ENCODE data around the gene SFXN1. TPM values are rescaled to one million over a fixed set of nuclear protein-coding genes. Genes with fewer than 3 reads are reported as not detected.

Gene SFXN1
- total and polyA plus RNA-seq, 9 of the 15 experiments (the other 6 are each of a cell fraction or from before 2014, with no cell fraction given) = 31.8 to 261 (median 113) TPM

DNA sequence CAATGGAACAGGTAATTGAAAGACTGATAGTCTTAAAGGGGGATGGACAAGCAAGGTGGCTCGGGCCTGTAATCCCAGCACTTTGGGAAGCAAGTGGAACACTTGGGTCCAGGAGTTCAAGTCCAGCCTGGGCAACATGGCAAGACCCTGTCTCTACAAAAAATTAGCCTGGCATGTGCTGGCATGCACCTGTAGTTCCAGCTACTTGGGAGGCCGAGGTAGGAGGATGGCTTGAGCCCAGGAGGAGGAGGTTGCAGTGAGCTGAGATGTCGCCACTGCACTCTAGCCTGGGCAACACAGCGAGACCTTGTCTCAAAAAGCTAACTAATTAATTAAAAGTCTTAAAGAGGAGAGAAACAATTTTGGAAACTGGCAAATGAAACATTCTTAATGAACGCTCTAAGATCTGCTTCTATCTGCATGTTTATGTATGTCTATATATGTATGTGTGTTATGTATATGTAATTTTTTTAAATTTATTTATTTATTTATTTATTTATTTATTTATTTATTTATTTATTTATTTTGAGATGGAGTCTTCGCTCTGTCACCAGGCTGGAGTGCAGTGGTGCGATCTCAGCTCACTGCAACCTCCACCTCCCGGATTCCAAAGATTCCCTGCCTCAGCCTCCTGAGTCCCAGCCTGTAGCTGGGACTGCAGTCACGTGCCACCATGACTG, 80.6 kb downstream of the SFXN1 start:
- BruUV-seq (replicated peaks) = no TSS peak
- TF ChIP-seq ZNF551 (CRISPR knock-in tag; IDR thresholded peaks at IDR 0.05) (no peak), RBM15 (IDR thresholded peaks at IDR 0.05; ENCODE audit: insufficient read depth, low read length) (no peak), BRF1 (IDR thresholded peaks at IDR 0.05; ENCODE audit: borderline replicate concordance, extremely low read depth, insufficient read length) (no peak), MAFG (tag; conservative IDR thresholded peaks at IDR 0.05) (peak; percentile 49; the same call in 1 of the 2 replicates), ZNF717 (CRISPR knock-in tag; IDR thresholded peaks at IDR 0.05) (no peak), TAF1 (IDR thresholded peaks at IDR 0.05; ENCODE audit: control insufficient read depth, extremely low read depth, insufficient read depth, low read length, severe bottlenecking) (no peak), HDAC8 (tag; IDR thresholded peaks at IDR 0.05) (no peak), PPARD (CRISPR knock-in tag; IDR thresholded peaks at IDR 0.05) (no peak), HDAC2 (IDR thresholded peaks at IDR 0.05) (no peak), ZC3H8 (IDR thresholded peaks at IDR 0.05) (no peak), CTBP1 (IDR thresholded peaks at IDR 0.05; ENCODE audit: borderline replicate concordance) (no peak), TSC22D4 (tag; IDR thresholded peaks at IDR 0.05) (no peak), MAFK (IDR thresholded peaks at IDR 0.05; ENCODE audit: low read length) (no peak), ZKSCAN3 (CRISPR knock-in tag; IDR thresholded peaks at IDR 0.05) (no peak), ZNF444 (CRISPR knock-in tag; IDR thresholded peaks at IDR 0.05) (no peak)
- TF ChIP-seq, protein P1, sequence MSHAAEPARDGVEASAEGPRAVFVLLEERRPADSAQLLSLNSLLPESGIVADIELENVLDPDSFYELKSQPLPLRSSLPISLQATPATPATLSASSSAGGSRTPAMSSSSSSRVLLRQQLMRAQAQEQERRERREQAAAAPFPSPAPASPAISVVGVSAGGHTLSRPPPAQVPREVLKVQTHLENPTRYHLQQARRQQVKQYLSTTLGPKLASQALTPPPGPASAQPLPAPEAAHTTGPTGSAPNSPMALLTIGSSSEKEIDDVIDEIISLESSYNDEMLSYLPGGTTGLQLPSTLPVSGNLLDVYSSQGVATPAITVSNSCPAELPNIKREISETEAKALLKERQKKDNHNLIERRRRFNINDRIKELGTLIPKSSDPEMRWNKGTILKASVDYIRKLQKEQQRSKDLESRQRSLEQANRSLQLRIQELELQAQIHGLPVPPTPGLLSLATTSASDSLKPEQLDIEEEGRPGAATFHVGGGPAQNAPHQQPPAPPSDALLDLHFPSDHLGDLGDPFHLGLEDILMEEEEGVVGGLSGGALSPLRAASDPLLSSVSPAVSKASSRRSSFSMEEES (CRISPR knock-in tag; IDR thresholded peaks at IDR 0.05) = peak; percentile 33; the same call in 1 of the 2 replicates
- TF ChIP-seq, protein P2, sequence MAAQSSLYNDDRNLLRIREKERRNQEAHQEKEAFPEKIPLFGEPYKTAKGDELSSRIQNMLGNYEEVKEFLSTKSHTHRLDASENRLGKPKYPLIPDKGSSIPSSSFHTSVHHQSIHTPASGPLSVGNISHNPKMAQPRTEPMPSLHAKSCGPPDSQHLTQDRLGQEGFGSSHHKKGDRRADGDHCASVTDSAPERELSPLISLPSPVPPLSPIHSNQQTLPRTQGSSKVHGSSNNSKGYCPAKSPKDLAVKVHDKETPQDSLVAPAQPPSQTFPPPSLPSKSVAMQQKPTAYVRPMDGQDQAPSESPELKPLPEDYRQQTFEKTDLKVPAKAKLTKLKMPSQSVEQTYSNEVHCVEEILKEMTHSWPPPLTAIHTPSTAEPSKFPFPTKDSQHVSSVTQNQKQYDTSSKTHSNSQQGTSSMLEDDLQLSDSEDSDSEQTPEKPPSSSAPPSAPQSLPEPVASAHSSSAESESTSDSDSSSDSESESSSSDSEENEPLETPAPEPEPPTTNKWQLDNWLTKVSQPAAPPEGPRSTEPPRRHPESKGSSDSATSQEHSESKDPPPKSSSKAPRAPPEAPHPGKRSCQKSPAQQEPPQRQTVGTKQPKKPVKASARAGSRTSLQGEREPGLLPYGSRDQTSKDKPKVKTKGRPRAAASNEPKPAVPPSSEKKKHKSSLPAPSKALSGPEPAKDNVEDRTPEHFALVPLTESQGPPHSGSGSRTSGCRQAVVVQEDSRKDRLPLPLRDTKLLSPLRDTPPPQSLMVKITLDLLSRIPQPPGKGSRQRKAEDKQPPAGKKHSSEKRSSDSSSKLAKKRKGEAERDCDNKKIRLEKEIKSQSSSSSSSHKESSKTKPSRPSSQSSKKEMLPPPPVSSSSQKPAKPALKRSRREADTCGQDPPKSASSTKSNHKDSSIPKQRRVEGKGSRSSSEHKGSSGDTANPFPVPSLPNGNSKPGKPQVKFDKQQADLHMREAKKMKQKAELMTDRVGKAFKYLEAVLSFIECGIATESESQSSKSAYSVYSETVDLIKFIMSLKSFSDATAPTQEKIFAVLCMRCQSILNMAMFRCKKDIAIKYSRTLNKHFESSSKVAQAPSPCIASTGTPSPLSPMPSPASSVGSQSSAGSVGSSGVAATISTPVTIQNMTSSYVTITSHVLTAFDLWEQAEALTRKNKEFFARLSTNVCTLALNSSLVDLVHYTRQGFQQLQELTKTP (IDR thresholded peaks at IDR 0.05; ENCODE audit: low read depth in 1 of 2, partially characterized antibody in 2 of 2) = no peak
- TF ChIP-seq, protein P3, sequence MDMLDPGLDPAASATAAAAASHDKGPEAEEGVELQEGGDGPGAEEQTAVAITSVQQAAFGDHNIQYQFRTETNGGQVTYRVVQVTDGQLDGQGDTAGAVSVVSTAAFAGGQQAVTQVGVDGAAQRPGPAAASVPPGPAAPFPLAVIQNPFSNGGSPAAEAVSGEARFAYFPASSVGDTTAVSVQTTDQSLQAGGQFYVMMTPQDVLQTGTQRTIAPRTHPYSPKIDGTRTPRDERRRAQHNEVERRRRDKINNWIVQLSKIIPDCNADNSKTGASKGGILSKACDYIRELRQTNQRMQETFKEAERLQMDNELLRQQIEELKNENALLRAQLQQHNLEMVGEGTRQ (CRISPR knock-in tag; IDR thresholded peaks at IDR 0.05) = peak; percentile 35

More for the DNA sequence above, 80.6 kb downstream of the SFXN1 start:
- H3K79me2 ChIP-seq (ENCODE audit: control insufficient read depth, insufficient read depth, low read length) = no peaks in the 10 kb centered on the region
- DNase-seq (ENCODE audit: extremely low read depth in 1 of 4, low spot score in 3 of 4) (no peak), ATAC-seq (no peak), FAIRE-seq (no peak)
- WGBS (ENCODE audit: insufficient coverage, low coverage, missing lambda C conversion rate) = 3% methylated on average over 9 of the region's 9 CpGs
- H3K36me3 ChIP-seq (ENCODE audit: control insufficient read depth, insufficient read depth, low read length) = no peaks in the 10 kb centered on the region
- no peaks in the 10 kb centered on the region for H3K4me1 ChIP-seq (replicated peaks in 1 of 2; ENCODE audit: control insufficient read depth in 2 of 2, insufficient read depth in 2 of 2, low read length in 2 of 2)
- no peak overlapping the region for H3K4me2 ChIP-seq (ENCODE audit: insufficient read depth, low read length)
- H3K27me3 ChIP-seq (ENCODE audit: control insufficient read depth in 2 of 2, insufficient read depth in 2 of 2, low read length in 2 of 2) = peaks cover 20 to 36% of the 10 kb centered on the region in 2 experiments; a peak in 3 of 5 replicates
- 0 out of 2 replicates have a peak, but pooled peaks cover 4% of the 10 kb centered on the region for H4K20me1 ChIP-seq (replicated peaks; ENCODE audit: control insufficient read depth, insufficient read depth, low read length)
- intact Hi-C loops (cut with micrococcal nuclease) (no loop called here), in situ Hi-C loops (cut with MboI) (no loop called here)
- H3K9me1 ChIP-seq (ENCODE audit: control insufficient read depth, insufficient read depth, low read length) = no peaks in the 10 kb centered on the region
- POLR2A ChIA-PET = interaction anchor here (1.4 kb wide), 1 partner anchor 16 kb away, joined by 4 read pairs; no protein-coding TSS in a partner anchor
- no peak overlapping the region for H2AFZ ChIP-seq (ENCODE audit: low read depth, low read length)
- no peak overlapping the region for H3K9ac ChIP-seq (ENCODE audit: insufficient read depth in 1 of 2, low read depth in 2 of 2, low read length in 2 of 2)
- H3K4me3 ChIP-seq = no peak overlapping the region
- CTCF ChIA-PET (ENCODE audit: low intra/inter-chr PET ratio) = no interaction called here
- no peak overlapping the region for H3K27ac ChIP-seq (ENCODE audit: extremely low read depth, low read depth, low read length)
- H3K9me3 ChIP-seq (replicated peaks; ENCODE audit: control insufficient read depth, insufficient read depth, low read depth, low read length) = no peaks in the 10 kb centered on the region

Data from K562 (cell line).